Effector memory CD4-positive, alpha-beta T cell (primary cell): Measurements from ENCODE around the gene SLC9A1.

Experiments
- DNase-seq, 3 donors: peaks; one replicate each; pipeline ENCODE4 v3.0.0-alpha.2; 2020
- H3K27ac ChIP-seq: 2 replicates; pipeline ENCODE4 v1.7.0; 2013; ENCODE audit warnings: mild to moderate bottlenecking, low read length, moderate library complexity; ENCODE audit not compliant: insufficient read depth, poor library complexity, severe bottlenecking
- H3K27me3 ChIP-seq: replicated peaks from 2 replicates; pipeline ENCODE4 v1.7.0; 2013; ENCODE audit warnings: mild to moderate bottlenecking, low read length; ENCODE audit not compliant: insufficient read depth, control insufficient read depth, poor library complexity, severe bottlenecking
- H3K36me3 ChIP-seq: 2 replicates; pipeline ENCODE4 v1.7.0; 2013; ENCODE audit warnings: mild to moderate bottlenecking, low read length, moderate library complexity; ENCODE audit not compliant: control insufficient read depth, insufficient read depth
- H3K4me1 ChIP-seq: 2 replicates; pipeline ENCODE4 v1.7.0; 2013; ENCODE audit warnings: low read length, mild to moderate bottlenecking; ENCODE audit not compliant: control insufficient read depth, insufficient read depth, poor library complexity, severe bottlenecking
- H3K4me3 ChIP-seq: 2 replicates; pipeline ENCODE4 v1.7.0; 2013; ENCODE audit warnings: low read length, low read depth, mild to moderate bottlenecking; ENCODE audit not compliant: insufficient read depth, poor library complexity, severe bottlenecking
- H3K9me3 ChIP-seq: 2 replicates; pipeline ENCODE4 v1.7.0; 2013; ENCODE audit warnings: mild to moderate bottlenecking, low read length, moderate library complexity; ENCODE audit not compliant: control insufficient read depth

The SLC9A1 gene

DNA sequence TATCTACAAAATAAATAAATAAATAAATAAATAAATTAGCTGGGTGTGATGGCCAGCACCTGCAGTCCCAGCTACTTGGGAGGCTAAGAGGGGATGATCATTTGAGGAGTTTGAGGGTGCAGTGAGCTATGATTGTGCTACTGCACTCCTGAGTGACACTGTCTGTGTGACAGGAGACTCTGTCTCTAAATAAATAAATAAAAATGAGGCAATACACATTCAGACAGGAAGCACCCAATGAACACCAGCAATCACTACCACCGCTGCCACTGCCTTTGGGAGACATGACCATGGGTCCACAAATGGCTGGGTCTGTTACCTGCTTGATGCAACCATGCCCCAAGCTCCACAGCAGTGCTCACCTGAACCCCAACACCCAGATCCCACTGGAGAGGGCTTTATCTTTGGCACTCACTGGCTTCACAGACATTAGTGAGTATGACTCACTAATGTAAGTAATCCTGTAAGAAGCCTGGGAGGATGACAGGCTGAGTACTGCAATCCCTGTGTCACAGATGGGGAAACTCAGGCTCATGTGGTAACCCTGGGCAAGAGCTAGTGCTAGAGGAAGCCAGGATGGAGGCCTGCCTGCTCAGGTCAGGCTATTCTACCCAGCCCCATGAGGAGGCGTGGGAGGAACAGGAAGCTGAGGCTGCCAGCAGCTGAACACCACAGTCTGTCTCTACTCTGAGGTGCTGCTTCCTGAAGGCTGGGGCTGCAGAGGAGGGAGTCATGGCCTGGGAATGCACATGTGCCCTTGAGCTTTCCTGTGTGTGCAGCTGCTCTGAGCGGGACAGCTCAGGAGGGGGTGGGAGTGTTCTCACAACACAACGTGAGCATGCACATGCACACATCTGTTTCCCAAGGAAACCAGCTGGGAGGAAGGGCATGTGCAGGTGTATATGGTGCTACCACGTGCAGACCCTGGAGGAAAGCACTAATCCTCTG, 43.0 kb downstream of the SLC9A1 start:
- Histone ChIP-seq H3K4me3 (no peak overlapping the region), H3K4me1 (peaks cover 17% of the 10 kb centered on the region), H3K9me3 (no peaks in the 10 kb centered on the region), H3K27me3 (no peaks in the 10 kb centered on the region), H3K36me3 (no peaks in the 10 kb centered on the region), H3K27ac (peak overlapping the region; percentile 50)
- DNase-seq = peak; percentile 37 to 51 (median 46)

DNA sequence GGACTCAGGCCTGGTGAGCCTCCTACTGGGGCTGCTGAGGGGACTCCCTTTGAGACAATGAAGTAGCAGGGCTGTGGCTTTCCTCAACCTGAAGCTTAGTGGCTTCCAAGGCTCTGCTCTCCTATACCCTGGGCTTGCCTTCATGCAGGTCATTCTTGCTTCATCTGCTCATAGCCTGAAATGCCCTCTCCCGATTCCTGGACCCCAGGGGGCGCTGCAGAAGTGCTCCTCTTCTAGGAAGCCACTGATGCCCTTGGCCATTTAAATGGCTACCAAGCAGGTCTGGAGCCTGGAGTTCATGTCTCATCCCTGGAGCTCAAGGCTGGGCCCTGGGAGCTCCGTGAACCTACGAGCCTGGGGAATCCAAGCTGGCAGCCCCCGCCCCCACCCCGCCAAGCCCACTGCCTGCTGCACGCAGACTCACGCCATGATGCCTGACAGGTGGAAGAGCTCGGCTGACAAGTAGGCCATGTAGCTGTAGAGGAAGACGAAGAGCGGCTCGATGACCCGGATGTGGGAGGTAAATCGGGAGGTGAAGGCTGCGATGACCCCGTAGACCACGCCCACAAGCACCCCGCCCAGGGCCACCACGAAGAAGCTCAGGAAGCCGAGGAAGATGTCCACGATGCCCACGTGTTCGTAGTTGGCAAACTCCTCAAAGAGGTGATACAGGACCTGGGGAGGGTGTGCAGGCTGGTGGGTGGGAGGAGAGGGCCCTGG, 45.7 kb downstream of the SLC9A1 start:
- H3K27ac ChIP-seq = no peak overlapping the region

DNA sequence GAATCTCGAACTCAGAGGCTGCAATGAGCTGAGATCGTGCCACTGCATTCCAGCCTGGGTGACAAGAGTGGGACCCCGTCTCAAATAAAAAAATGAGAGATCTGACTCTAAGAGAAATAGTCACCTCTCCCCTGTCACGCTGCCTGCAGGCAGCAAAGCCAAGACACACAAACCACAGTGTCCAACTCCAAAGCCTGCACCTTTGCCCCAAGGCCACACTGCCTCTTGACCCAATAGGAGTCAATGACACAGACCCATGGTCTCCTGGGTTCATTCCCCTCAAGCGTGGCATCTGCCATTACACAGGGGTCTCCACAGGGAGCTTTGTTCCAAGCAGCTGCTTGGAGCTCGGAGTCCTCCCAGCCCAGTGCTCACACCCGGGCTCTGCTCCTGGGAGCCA, 46.3 kb downstream of the SLC9A1 start:
- Histone ChIP-seq H3K4me3 (no peak overlapping the region), H3K36me3 (no peaks in the 10 kb centered on the region), H3K4me1 (peaks cover 12% of the 10 kb centered on the region), H3K27ac (no peak overlapping the region), H3K9me3 (no peaks in the 10 kb centered on the region), H3K27me3 (no peaks in the 10 kb centered on the region)
- DNase-seq = no peak

More for the DNA sequence above, 45.7 kb downstream of the SLC9A1 start:
- Histone ChIP-seq H3K4me1 (peaks cover 17% of the 10 kb centered on the region), H3K27me3 (no peaks in the 10 kb centered on the region), H3K4me3 (no peak overlapping the region), H3K9me3 (no peaks in the 10 kb centered on the region), H3K36me3 (no peaks in the 10 kb centered on the region)
- DNase-seq = no peak

DNA sequence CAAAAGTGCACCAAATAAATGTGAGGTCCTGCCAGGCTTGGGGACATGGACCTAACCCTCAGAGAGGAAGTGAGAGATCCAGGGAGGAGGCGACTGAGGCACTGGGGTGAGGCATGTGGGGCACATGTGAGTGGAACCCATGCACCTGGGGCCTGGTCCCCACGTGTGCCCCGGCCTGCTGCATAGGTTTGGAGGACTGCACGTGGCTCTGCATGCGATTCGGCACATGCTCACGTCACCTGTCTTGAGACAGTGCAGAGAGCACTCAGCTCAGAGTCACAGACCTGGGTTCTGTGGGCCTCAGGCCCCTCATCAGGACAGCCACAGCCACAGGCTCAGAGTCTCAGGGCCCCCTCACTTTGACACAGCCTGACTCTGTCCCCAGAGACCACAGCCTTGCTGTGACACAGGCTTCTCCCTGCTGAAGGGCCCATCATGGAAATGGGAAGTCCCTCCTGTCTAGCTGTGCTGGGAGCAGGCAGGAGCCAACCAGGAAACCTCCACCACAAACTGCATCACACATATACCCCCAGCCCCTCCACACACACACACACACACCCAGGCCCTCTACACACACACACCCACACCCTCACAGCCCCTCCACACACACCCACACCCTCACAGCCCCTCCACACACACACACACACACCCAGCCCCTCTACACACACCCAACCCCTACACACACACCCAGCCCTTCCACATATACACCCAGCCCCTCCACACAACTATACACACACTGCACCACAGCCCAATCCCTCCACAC, 48.2 kb downstream of the SLC9A1 start:
- DNase-seq = no peak
- Histone ChIP-seq H3K36me3 (no peaks in the 10 kb centered on the region), H3K9me3 (no peaks in the 10 kb centered on the region), H3K4me3 (no peak overlapping the region), H3K27me3 (no peaks in the 10 kb centered on the region), H3K4me1 (peaks cover 5% of the 10 kb centered on the region), H3K27ac (no peak overlapping the region)

DNA sequence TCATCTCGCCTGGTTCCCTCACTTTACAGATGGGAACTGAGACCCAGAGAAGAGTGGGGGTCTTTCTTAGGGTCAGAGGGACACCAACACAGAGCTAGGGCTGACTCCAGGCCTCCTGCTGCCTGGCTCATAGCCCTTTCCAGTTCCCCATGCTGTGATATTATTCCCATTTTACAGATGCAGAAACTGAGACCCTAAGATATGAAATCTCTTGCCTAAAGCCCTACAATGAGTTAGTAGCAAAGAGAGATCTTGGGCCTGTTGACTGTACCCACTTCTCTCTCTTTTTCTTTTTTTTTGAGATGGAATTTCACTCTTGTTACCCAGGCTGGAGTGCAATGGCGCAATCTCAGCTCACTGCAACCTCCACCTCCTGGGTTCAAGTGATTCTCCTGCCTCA, 49.9 kb downstream of the SLC9A1 start:
- Histone ChIP-seq H3K36me3 (no peaks in the 10 kb centered on the region), H3K9me3 (no peaks in the 10 kb centered on the region), H3K27ac (no peak overlapping the region), H3K4me3 (no peak overlapping the region), H3K27me3 (no peaks in the 10 kb centered on the region), H3K4me1 (peaks cover 3% of the 10 kb centered on the region)
- no peak for DNase-seq

DNA sequence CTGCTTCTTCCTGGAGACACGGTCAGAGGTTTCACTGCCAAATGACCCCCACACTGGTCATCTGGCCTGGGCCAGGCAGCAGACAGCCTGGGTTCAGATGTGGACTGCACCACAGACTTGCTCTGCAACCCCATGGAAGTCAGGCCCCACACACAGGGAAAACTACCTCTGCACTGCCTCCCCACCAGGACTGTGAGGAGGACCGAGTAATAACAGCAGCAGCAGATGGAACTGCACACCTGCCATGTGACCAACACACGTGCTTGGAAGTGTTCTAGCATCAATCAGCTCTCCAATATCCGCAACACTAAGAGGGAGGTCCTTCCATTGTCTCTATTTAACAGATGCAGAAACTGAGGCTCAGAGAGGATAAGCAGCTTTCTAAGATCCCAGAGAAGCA, 51.4 kb downstream of the SLC9A1 start:
- no peaks in the 10 kb centered on the region for H3K27me3 ChIP-seq
- H3K9me3 ChIP-seq = no peaks in the 10 kb centered on the region
- H3K36me3 ChIP-seq = no peaks in the 10 kb centered on the region
- peaks cover 3% of the 10 kb centered on the region for H3K4me1 ChIP-seq
- no peak overlapping the region for H3K27ac ChIP-seq
- DNase-seq = no peak
- no peak overlapping the region for H3K4me3 ChIP-seq

DNA sequence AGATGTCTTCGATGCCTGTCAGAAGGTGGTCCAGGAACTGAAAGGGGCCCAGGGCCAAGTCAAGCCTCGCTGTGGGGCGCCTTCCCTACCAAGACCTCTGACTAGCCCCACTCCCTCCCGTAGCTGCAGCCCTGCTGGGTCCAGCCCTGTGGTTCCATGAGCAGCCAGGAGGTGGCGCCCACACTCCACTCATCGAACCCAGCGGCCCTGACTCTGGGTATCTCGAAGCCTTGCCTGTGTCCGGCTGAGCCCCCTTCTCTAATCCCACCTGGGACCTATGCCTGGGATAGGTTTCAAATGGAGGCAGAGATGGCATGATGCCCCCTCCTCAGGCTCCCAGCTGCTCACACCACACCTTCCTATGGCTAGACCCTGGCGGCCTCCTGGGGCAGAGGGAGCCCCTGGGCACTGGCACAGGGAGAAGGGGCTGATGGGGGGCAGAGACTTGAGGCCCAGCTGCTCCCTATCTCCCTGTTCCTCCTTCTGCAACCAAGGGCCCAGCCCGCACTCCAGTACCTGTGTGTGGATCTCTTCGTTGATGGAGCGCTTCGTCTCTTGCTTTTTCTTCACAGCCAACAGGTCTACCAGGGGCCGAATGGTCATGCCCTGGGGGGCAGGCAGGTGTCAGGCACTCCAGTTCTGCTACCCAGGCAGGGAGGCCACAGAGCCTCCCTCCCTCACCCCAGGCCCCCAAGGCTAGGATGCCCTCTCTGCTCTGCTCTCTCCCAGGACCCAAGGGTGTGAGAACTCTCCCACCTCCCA, 52.0 kb downstream of the SLC9A1 start:
- Histone ChIP-seq H3K27me3 (no peaks in the 10 kb centered on the region), H3K9me3 (no peaks in the 10 kb centered on the region), H3K4me1 (peaks cover 3% of the 10 kb centered on the region), H3K4me3 (no peak overlapping the region), H3K27ac (no peak overlapping the region), H3K36me3 (no peaks in the 10 kb centered on the region)
- DNase-seq = peak; percentile 55 to 67 (median 58)

DNA sequence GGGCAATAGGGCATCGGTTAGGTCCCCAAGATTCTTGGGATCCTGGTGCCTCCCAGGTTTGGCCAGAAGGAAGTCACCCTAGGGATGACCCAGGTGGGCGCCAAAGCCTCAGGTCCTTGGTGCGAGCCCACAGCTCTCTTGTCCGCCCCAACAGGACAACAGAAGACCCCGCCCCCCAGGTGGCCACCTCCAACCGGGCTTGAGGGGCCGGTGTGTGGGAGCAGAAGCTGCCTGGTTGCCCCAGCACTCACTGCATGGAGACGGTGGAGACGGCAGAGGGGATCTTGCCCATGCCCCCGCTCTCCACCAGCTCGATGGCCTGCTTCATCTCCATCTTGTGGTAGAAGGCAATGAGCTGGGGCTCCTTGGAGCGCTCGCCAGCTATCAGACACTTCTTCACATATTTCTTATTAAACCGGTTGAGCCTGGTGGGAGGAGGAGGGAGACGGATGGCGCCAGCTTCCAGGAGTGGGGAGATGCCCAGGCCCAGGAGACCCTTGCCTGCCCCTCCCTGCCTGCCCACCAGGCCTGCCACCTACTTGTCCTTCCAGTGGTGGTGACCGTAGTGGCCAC, 52.7 kb downstream of the SLC9A1 start:
- Histone ChIP-seq H3K9me3 (no peaks in the 10 kb centered on the region), H3K36me3 (no peaks in the 10 kb centered on the region), H3K27ac (no peak overlapping the region), H3K27me3 (no peaks in the 10 kb centered on the region), H3K4me3 (no peak overlapping the region), H3K4me1 (peaks cover 3% of the 10 kb centered on the region)
- DNase-seq = no peak

DNA sequence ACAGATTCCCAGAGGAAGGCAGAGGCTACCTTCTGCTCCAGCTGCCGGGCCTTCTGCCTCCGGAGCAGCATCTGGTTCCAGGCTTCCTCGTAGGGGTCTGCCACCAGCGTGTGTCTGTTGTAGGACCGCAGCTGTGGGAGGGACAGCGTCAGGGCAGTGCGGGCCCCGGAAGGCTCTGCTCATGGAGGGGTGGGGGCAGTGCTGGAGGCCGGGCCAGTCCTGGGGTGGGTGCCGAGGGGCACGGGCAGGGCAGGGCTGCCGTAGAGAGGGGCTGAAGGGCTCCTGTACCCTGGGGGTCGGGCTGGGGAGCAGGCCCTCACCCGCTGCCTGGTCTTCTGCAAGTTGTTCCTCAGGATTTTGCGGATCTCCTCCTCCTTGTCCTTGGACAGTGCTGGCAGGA, 53.2 kb downstream of the SLC9A1 start:
- no peaks in the 10 kb centered on the region for H3K36me3 ChIP-seq

More for the DNA sequence above, 53.2 kb downstream of the SLC9A1 start:
- Histone ChIP-seq H3K4me3 (no peak overlapping the region), H3K9me3 (no peaks in the 10 kb centered on the region), H3K27me3 (no peaks in the 10 kb centered on the region), H3K4me1 (peaks cover 3% of the 10 kb centered on the region), H3K27ac (no peak overlapping the region)
- no peak for DNase-seq
